HG02870 (cell line): ENCODE measurements around the gene PNMA6E.

ENCODE experiments used
- ATAC-seq: cut with Tn5 transposase; IDR thresholded peaks from one replicate; pipeline ENCODE4 v1.9.1; 2021; ENCODE audit warnings: mild to moderate bottlenecking, moderate library complexity; ENCODE audit not compliant: unreplicated experiment

The PNMA6E gene

GRCh38 chrX:153365670-153366069, 35.5 kb downstream of the PNMA6E start:
- ATAC-seq = peak; percentile 61

- ATAC-seq = no peak
These were observed 39.3 kb downstream of the PNMA6E start for GRCh38 chrX:153361781-153362397.

- no peak for ATAC-seq
These were observed 43.3 kb downstream of the PNMA6E start for GRCh38 chrX:153357877-153358276.

- no peak for ATAC-seq
These were observed 47.7 kb downstream of the PNMA6E start for GRCh38 chrX:153353416-153353815.

GRCh38 chrX:153352858-153353257, 48.3 kb downstream of the PNMA6E start:
- no peak for ATAC-seq

- ATAC-seq = no peak
These were observed 49.2 kb downstream of the PNMA6E start for GRCh38 chrX:153351981-153352380.

GRCh38 chrX:153349952-153350351, 51.2 kb downstream of the PNMA6E start:
- no peak for ATAC-seq

- no peak for ATAC-seq
These were observed 52.7 kb downstream of the PNMA6E start for GRCh38 chrX:153348421-153348820.

- no peak for ATAC-seq
These were observed 53.6 kb downstream of the PNMA6E start for GRCh38 chrX:153347530-153347929.
